ACHN (cell line): ENCODE measurements around the gene SMAD3.
"Not testable (repeated sequence)": the region's sequence is repeated elsewhere in the genome, so short reads cannot be mapped to it uniquely, and the experiment has no call there.

Experiments used
- DNase-seq: peaks from one replicate; pipeline ENCODE4 v3.0.0-alpha.2; 2015
- in situ Hi-C: cut with HindIII; loops from 2 replicates; pipeline ENCODE4 v1.10.0; 2017; ENCODE audit warnings: low sequenced_read_pairs, low pct_ligation_motif_present, low pct_unique_long_range_greater_than_20kb

SMAD3 gene

GRCh38 chr15:67118808-67119207, 53.4 kb downstream of the SMAD3 start:
- in situ Hi-C loops: no loop called here
- no peak for DNase-seq

DNA sequence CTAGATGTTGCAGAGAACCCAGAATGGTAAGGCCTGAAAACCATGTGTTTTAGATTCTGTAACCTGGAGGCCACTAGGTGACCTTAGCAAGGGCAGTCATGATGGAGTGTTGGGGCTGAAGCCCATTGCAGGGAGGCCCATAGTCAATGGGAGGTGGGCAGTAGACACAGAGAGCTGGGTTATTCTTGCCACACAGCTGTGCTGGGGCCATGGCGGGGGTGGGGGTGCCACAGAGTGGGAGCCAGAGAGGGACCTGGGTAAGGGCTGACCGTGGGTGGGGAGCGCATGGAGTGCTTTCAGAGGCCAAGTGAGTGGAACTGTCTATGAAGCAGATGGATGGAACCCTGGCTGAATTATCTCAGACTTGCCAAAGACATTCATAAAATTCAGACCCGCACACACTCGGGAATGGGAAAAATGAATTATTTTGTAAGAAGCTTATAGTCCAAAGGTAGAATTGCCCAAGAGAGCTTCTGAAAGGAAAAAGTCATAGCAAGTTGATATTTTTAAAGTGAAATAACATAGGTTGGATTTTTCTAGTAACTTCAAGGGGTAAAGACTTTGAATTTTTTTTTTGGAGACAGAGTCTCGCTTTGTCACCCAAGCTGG, 53.9 kb downstream of the SMAD3 start:
- in situ Hi-C loops: no loop called here
- no peak for DNase-seq

- in situ Hi-C loops: no loop called here
- no peak for DNase-seq
Observed at GRCh38 chr15:67120009-67120838, 54.8 kb downstream of the SMAD3 start.

GRCh38 chr15:67120839-67121643, 55.6 kb downstream of the SMAD3 start:
- in situ Hi-C loops: no loop called here
- DNase-seq: peak; percentile 55

GRCh38 chr15:67121644-67122605, 56.5 kb downstream of the SMAD3 start:
- in situ Hi-C loops: no loop called here
- DNase-seq: no peak

DNA sequence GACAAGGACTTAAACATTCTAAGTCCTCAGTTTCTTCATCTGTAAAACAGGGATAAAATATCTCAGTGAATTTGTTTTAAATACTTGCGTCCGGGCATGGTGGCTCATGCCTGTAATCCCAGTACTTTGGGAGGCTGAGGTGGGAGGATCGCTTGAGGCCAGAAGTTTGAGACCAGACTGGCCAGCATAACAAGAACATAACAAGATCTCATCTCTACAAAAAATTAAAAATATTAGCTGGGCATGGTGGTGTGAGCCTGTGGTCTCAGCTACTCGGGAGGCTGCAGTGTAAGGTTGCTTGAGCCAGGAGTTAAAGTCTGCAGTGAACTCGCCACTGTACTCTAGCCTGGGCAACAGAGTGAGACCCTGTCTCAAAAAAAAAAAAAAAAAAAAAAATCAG, 57.4 kb downstream of the SMAD3 start:
- DNase-seq, in situ Hi-C loops: not testable (repeated sequence)

DNA sequence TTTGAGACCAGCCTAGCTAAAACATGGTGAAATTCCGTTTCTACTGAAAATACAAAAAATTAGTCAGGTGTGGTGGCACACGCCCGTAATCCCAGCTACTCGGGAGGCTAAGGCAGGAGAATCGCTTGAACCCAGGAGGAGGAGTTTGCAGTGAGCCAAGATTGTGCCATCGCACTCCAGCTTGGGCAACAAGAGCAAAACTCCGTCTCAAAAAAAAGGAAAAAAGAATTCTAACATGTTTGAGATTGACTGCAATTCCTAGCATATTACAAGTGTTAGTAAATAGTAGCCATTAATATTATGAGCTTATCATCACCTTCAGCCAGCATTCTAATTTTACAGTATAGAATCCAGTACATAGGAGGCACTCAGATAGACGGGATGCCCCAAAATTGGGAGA, 57.9 kb downstream of the SMAD3 start:
- in situ Hi-C loops, DNase-seq: not testable (repeated sequence)

DNA sequence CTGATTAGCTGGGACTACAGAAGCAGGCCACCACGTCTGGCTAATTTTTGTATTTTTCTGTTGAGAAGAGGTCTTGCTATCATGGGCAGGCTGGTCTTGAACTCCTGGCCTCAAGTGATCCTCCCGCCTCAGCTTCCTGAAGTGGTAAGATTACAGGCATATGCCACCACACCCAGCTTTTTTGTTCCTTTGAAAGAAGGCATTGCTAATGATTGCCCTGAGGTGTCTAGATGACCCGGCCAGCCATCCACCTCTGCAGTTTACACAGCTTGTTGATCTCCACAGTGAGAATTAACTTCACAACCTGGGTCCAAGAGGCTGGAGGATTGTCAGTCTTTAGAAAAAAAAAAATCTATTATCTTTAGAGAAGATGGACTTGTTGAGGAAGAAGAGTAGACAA, 58.7 kb downstream of the SMAD3 start:
- no peak for DNase-seq
- in situ Hi-C loops: no loop called here

DNA sequence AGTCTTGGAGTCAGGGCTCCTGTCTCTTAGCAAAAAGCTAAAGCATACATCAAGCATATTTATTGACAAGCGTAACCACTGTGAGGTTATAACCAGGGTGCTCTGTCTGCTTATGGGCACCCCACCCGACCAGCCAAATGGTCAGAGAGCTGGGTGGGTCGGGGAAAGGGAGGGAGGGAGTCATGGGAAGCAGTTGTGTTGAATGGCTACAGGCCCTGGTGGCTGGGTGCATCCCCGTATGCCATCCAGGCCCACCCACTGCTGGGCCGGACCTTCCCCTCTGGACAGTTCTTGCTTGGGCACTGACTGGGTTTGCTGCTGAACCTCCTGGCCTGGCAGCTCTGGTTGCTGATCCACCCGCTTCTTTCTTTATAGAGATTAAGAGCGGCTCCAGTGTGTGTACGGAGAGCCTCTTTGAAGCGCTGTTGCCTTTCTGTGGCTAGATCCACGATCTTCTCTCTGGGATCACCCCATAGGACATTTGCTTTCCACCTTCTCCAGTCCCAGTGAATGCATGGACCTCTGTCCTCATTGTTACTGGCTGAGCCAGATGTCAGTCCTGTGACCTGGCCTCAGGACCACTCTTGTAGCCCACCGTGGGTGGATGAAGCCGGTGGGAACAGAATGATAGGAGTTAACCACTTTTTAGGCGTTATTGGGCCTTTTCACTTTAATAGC, 59.6 kb downstream of the SMAD3 start:
- peak; percentile 59 for DNase-seq
- in situ Hi-C loops: no loop called here

- DNase-seq: peak; percentile 84
- in situ Hi-C loops: no loop called here
Observed at GRCh38 chr15:67125589-67126502, 60.4 kb downstream of the SMAD3 start.

DNA sequence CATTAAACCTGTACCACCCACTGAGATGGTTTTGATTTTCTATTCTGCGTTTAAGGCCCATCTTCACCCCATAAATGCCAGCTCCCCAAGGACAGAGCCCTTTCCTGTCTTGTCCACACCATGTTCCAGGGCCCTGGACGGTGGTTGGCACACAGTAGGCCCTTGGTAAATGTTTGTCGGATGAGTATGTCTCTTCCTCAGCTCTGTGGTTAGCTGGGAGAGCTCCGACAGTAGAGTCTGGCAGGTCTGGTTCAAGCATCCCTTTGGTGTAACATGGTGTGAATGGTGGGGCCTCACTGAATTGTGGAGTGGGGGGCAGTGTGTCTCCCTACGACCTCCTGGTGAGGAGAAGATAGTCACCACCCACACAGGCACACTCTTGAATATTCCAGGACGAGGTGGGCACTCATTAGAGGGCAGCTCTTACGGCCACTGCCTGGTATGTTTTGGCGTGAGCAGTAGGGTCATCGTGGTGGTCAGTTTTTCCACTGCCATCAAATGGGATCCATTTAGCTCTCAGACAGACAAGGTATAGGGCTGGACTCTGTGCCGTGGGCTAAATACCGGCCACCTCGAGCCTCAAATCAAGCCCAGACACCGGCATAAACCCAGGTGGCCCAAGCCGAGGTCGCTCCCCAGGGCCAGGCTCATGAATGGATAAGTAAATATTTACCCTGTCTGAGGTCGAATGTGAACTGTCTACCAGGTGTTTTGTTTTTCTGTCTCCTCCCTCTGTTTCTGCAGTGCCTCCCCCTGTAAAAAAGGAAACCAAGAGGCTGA, 61.3 kb downstream of the SMAD3 start:
- in situ Hi-C loops: no loop called here
- peak; percentile 54 for DNase-seq

- in situ Hi-C loops: no loop called here
Observed at GRCh38 chr15:67127331-67127664, 61.9 kb downstream of the SMAD3 start.

GRCh38 chr15:67127965-67128364, 62.6 kb downstream of the SMAD3 start:
- peak; percentile 96 for DNase-seq
- in situ Hi-C loops: no loop called here

More at GRCh38 chr15:67127331-67127664, 61.9 kb downstream of the SMAD3 start:
- DNase-seq: no peak

GRCh38 chr15:67130166-67130565, 64.8 kb downstream of the SMAD3 start:
- in situ Hi-C loops: no loop called here
- no peak for DNase-seq

- in situ Hi-C loops: no loop called here
- DNase-seq: no peak
Observed at GRCh38 chr15:67130673-67131601, 65.5 kb downstream of the SMAD3 start.
